NCI-H1048 (cell line): ENCODE measurements around the gene CYP26B1.

Experiments used
- DNase-seq: peaks from one replicate; lab custom pipeline; 2025; lab: John Stamatoyannopoulos, UW

Gene CYP26B1

DNA sequence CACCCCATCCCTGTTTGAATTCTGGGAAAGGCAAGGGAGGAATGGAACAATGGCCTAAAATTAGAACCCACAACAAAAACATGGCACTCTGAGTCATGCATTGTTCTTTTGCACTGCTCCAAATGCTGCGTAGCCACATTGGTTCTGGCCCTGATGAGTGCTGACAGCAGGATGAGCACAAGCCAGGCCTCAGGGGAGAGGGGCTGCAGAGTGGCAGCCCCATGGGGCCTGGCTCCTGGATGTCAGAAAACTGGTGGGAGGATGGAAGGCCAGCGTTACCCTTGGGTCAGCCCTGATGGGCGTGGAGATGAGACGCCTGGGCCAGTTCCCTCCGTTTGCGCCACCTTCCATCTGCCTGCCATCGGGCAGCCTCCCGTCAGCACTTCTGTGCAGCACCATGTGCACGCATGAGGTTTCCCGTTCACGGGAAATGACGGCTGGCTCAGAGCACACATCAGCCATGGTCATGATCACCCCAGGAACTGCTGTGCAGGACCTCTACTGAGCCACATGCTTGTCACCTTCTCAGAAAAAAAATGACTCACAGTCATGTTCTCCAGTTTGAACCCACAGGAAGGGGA lies 65.6 kb downstream of the CYP26B1 start:
- DNase-seq: no peak

DNA sequence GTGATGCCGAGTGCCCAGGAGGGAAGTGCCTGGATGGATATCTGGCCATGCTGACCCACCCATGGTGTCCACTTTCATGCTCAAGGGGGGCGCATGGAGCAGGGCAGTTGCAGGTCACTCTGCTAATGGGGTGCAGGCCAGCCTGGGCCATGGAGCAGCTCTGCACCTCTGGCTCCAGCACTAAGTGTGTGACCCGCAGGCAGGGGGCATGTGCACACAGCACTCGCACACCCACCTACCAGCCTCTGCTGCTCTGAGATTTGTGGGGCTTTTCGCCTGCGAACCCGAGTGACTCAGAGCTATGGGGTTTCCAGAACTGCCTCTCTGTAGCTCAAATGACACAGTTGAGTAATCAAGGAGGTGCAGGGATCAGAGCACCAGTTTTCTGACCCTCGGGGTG lies 66.2 kb downstream of the CYP26B1 start:
- no peak for DNase-seq

DNA sequence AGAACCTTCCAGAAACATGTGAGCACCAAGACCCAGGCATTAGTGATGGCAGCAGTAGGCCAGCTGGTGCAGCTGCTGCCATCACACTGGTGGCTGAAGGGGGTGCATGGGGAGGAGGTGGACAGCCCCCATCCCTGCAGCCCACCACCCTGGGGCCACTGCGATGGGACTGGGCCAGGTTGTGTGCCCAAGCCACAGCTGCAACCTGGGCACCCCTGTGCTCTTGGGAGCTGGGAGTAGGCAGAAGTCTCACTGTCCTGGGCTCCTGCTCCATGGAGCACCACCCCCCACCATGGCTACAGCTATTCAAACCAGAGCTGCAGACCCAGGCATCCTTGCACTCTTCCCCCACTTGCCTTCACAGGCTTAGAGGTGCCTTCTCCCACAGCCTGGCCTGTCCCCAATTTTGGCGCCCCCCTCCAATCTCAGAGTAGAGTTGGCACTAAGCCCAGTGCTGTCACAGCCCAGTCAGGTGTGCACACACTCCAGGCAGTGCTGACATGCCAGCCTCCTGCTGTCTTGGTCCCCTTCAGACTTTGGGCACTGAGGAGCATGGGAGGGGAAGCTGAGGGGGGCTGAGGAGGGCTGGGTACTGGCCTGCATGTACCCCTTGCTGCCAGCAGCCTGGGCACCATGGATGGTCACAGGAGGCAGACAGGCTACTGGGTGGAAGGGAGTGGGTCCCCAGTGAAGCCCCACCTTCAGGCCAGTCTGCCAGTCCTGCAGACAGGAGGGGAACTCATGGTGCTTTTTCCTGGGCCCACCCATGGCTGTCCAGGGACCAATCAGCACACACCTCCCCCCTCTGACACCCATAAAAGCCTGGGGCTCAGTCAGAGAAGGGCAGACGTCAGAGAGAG lies 67.1 kb downstream of the CYP26B1 start:
- no peak for DNase-seq
